SH-SY5Y (cell line): ENCODE measurements around the gene PAPPA.

Source experiments
- GATA2 ChIP-seq: IDR thresholded peaks from 2 replicates; pipeline ENCODE4 v1.6.1; 2011; ENCODE audit warnings: mild to moderate bottlenecking, low read depth, low read length
- GATA3 ChIP-seq: IDR thresholded peaks from 2 replicates; pipeline ENCODE4 v1.6.1; 2011; ENCODE audit warnings: low read depth, mild to moderate bottlenecking, low read length, moderate library complexity

DNA sequence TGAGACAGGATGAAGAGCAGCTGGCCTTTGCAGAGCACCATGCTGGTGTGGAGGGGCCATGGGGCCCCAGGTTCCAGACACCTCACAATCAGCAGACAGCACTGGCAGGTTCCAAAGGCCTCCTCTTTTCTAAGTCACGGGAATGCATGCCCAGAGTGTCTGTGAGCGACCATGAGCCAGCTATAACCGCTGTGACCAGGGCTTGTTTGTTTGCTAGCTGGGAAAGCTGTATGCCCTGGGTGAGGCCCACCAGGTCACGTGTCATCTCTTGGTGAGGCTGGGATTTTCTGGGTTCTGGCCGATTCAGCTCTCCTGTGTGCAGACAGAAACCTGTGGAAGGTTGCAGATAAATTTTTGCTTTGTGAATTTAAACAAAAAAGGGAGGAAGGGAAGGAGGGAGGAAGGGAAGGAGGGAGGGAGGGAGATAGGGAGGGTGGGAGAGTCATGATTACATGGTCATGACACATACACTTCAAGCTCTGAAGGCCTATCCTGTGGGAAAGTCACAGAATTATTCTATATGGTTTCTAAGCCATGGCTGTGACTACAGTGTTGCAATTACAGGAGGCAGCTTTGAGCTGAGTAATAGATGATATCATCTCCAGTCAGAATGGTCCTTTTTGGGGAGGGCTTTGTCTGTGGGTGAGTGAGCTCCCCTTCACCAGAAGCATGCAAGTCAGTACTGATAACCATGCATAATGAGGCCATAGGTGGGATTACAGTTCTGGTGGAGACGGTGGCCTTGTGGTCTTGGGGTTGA, 37.2 kb downstream of the PAPPA start:
- TF ChIP-seq GATA3 (no peak), GATA2 (no peak)
